T-cell (primary cell): ENCODE data around the gene FAM174C. TPM values are rescaled to one million over a fixed set of nuclear protein-coding genes. Genes with fewer than 3 reads are reported as not detected.

Experiments
- ATAC-seq, 4 experiments: fragments of 200-7000 bp in 3 of 4; fragments of 150-1000 bp in 1 of 4; cut with Tn5 transposase; replicated peaks in 1 of 4; 1 replicate in 3 of 4; 2 replicates in 1 of 4; pipeline ENCODE4 v1.10.0; 2021; ENCODE audit warnings: moderate library complexity in 3 of 4, mild to moderate bottlenecking in 2 of 4, moderate number of reproducible peaks in 1 of 4
- CTCF ChIA-PET, 2 donors: fragments of 300-600 bp; sonication (Branson Sonifier 250); formaldehyde crosslinking; loops; one replicate each; lab custom pipeline; 2022; ENCODE audit warnings: antibody characterized with exemption in 2 of 2; lab: Charles Lee
- POLR2A ChIA-PET, 2 donors: fragments of 300-600 bp; sonication (Branson Sonifier 250); formaldehyde crosslinking; loops; one replicate each; lab custom pipeline; 2022; ENCODE audit warnings: antibody characterized with exemption in 2 of 2; lab: Charles Lee
- DNase-seq, 35 experiments: peaks; one replicate each; pipeline versions ENCODE4 v3.0.0 to v3.0.0-alpha.2; 2013 to 2023
- H3K27ac ChIP-seq: one replicate; pipeline ENCODE4 v1.5.1; 2013; ENCODE audit warnings: low read length
- H3K27me3 ChIP-seq, 2 experiments: replicated peaks in 1 of 2; 1 replicate in 1 of 2; 2 replicates in 1 of 2; pipeline versions ENCODE4 v1.6.1 to v1.7.0; 2013; ENCODE audit warnings: low read length in 1 of 2, mixed read lengths in 1 of 2; ENCODE audit not compliant: control insufficient read depth in 2 of 2, insufficient read depth in 2 of 2; ENCODE audit errors: extremely low read depth in 1 of 2
- H3K36me3 ChIP-seq, 2 donors: 1 replicate in 1 of 2; 2 replicates in 1 of 2; pipeline versions ENCODE4 v1.6.1 to v1.7.0; 2013; ENCODE audit warnings: low read length in 1 of 2; ENCODE audit not compliant: control insufficient read depth in 2 of 2, insufficient read depth in 1 of 2; ENCODE audit errors: extremely low read depth in 1 of 2
- H3K4me1 ChIP-seq, 2 experiments: 1 replicate in 1 of 2; 2 replicates in 1 of 2; pipeline versions ENCODE4 v1.6.1 to v1.7.0; 2013; ENCODE audit warnings: low read length in 2 of 2, mixed read lengths in 1 of 2; ENCODE audit not compliant: insufficient read depth in 2 of 2, control insufficient read depth in 1 of 2; ENCODE audit errors: extremely low read depth in 1 of 2
- H3K4me3 ChIP-seq, 2 donors: 1 replicate in 1 of 2; 2 replicates in 1 of 2; pipeline versions ENCODE4 v1.5.1 to v1.7.0; 2013; ENCODE audit warnings: mild to moderate bottlenecking in 2 of 2, low read length in 1 of 2, moderate library complexity in 1 of 2; ENCODE audit not compliant: control insufficient read depth in 1 of 2; ENCODE audit errors: extremely low read depth in 1 of 2
- H3K9me3 ChIP-seq: 2 replicates; pipeline ENCODE4 v1.7.0; 2013
- H3K27ac Mint-ChIP-seq, 2 donors: one replicate each; pipeline ENCODE4 v1.8.0; 2020 to 2021; ENCODE audit warnings: mild to moderate bottlenecking in 2 of 2, mixed read lengths in 2 of 2
- H3K27me3 Mint-ChIP-seq, 2 donors: one replicate each; pipeline ENCODE4 v1.8.0; 2021 to 2022; ENCODE audit warnings: mixed read lengths in 2 of 2
- H3K36me3 Mint-ChIP-seq: one replicate; pipeline ENCODE4 v1.8.0; 2021; ENCODE audit warnings: mixed read lengths
- H3K4me1 Mint-ChIP-seq, 3 donors: one replicate each; pipeline ENCODE4 v1.8.0; 2020 to 2022; ENCODE audit warnings: mixed read lengths in 3 of 3, mild to moderate bottlenecking in 1 of 3
- H3K4me3 Mint-ChIP-seq, 3 donors: one replicate each; pipeline ENCODE4 v1.8.0; 2020 to 2022; ENCODE audit warnings: mild to moderate bottlenecking in 3 of 3, mixed read lengths in 3 of 3, moderate library complexity in 3 of 3
- H3K9me3 Mint-ChIP-seq, 3 donors: one replicate each; pipeline ENCODE4 v1.8.0; 2020 to 2022; ENCODE audit warnings: mixed read lengths in 3 of 3
- WGBS: methylation state at CpG from one replicate; pipeline ENCODE4 v1.1.5; 2013; ENCODE audit warnings: missing lambda C conversion rate; ENCODE audit not compliant: insufficient coverage; 5-methylcytosine and 5-hydroxymethylcytosine counted together
- total RNA-seq, 35 experiments: library from RNA in 6 of 35; stranded (reverse) in 6 of 35; fragments of 120-200 nt in 1 of 35; gene quantifications; one replicate each; pipeline versions ENCODE4 v1.2.1 to v1.2.4 and lab custom pipeline; 2013 to 2026

The FAM174C gene
- total RNA-seq, 5 donors from 2014 or later (not counting 1 experiment from before 2014, with no cell fraction given): 42.1 to 69.8 (median 60.4) TPM

- Mint-ChIP-seq H3K36me3 (peaks cover 12% of the 10 kb centered on the region), H3K27ac (peak overlapping the region in 1 of 2 donors; percentile 44), H3K27me3 (peaks cover 9 to 10% of the 10 kb centered on the region in 2 donors), H3K4me1 (peaks cover 17 to 27% (median 21%) of the 10 kb centered on the region in 3 donors), H3K9me3 (no peaks in the 10 kb centered on the region), H3K4me3 (no peak overlapping the region)
- Histone ChIP-seq H3K27me3 (peaks cover 0 to 20% of the 10 kb centered on the region in 2 experiments), H3K36me3 (peaks cover 14 to 18% of the 10 kb centered on the region in 2 donors), H3K9me3 (no peaks in the 10 kb centered on the region), H3K4me1 (peaks cover 9 to 33% of the 10 kb centered on the region in 2 experiments), H3K27ac (no peak overlapping the region), H3K4me3 (no peak overlapping the region)
- WGBS: 33% methylated on average over 7 of the region's 10 CpGs
- ChIA-PET POLR2A (no interaction called here), CTCF (interaction anchor here in 1 of 2 donors (0.5 kb wide), 1 partner anchor 95 kb away, joined by 5 read pairs; no protein-coding TSS in a partner anchor)
- DNase-seq (peak in 34 of 35 experiments; percentile 40 to 87 (median 68)), ATAC-seq (no peak)
Observed at GRCh38 chr19:1279782-1280341, 4.5 kb downstream of the FAM174C start.

DNA sequence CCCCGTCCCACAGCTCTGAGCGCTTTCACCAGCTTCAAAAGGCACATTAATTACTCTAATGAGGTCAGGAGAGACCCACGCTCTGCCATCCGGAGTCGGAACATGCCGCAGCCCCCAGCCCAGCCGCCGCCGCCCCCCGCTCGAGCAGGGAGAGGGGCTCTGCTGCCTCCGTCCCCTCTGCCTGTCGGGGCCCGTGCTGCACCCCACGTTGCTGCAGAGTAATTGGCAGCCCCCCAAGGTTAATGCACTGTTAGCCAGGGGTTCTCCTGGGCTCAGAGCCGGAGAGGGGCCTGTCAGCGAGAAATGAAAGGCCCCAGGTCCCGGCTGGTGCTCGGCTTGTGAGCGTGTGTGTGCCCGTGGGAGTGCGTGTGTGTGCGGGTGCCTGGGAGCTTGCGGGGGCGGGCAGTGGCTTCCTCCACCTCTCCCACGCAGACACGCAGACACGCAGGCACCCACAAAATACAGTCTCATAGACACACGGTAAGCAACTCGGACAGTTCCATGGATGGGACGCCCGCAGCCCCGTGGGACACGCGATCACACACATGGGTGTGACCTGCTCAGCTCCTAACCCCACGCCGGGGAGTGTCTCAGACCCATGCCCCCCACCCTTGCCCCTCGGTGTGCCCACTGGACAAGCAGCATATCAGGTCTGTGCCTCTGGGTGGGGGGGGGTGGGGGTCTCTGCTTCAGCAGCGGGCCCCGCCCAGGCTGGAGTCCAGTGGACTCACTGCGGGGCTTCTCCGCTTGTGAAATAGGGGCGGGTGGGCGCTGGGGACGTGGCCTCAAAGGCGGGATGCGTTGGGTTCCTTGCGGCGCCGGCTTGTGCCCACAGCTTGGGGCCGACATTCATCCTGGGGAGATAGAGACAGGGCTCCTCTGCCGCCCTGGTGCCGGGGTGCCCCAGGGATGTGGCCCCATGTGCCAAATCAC is 5.6 kb downstream of the FAM174C start:
- Mint-ChIP-seq H3K27ac (no peak overlapping the region), H3K9me3 (no peaks in the 10 kb centered on the region), H3K36me3 (peaks cover 12% of the 10 kb centered on the region), H3K4me1 (peaks cover 20 to 29% (median 23%) of the 10 kb centered on the region in 3 donors), H3K27me3 (peaks cover 10 to 15% of the 10 kb centered on the region in 2 donors), H3K4me3 (no peak overlapping the region)
- Histone ChIP-seq H3K4me3 (no peak overlapping the region), H3K9me3 (no peaks in the 10 kb centered on the region), H3K36me3 (peaks cover 14 to 16% of the 10 kb centered on the region in 2 donors), H3K4me1 (peaks cover 8 to 28% of the 10 kb centered on the region in 2 experiments), H3K27ac (no peak overlapping the region), H3K27me3 (peaks cover 0 to 26% of the 10 kb centered on the region in 2 experiments)
- POLR2A ChIA-PET: no interaction called here
- WGBS: 93% methylated on average over 22 of the region's 53 CpGs
- no peak for DNase-seq
- CTCF ChIA-PET: no interaction called here
- ATAC-seq: no peak

DNA sequence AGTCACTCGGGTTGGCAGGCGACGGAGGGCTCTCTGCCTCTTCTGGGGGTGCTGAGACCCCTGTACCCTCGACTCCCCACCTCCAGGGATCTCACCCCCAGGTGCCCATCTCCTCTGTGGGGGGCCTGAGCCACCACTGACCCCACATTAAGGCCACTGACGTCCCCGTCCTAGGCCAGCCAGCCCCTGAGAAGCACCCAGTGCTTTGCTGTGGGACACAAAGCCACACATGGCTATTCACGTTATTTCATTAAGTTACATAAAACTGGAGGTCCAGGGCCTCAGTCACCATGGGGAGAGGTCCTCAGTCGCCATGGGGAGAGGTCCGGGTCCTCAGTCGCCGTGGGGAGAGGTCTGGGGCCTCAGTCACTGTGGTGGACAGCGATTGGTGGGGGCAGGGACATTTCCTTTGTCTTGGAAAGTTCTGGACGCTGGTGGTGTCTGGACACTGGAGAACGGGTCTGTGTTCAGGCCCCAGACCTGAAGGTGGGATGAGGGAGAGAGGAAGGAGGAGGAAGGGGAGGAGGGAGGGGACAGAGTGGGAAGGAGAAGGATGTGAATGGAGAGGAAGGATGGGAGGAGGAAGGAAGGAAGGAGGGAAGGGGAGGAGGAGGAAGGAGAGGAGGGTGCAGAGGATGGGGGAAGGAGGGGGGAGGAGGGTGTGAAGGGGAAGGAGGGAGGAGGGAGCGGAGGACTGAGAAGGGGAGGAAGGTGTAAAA is 6.4 kb downstream of the FAM174C start:
- Histone ChIP-seq H3K9me3 (no peaks in the 10 kb centered on the region), H3K27me3 (peaks cover 0 to 31% of the 10 kb centered on the region in 2 experiments), H3K4me1 (peaks cover 1 to 25% of the 10 kb centered on the region in 2 experiments), H3K4me3 (no peak overlapping the region), H3K27ac (no peak overlapping the region), H3K36me3 (peaks cover 14 to 16% of the 10 kb centered on the region in 2 donors)
- no peak for DNase-seq
- peaks cover 11% of the 10 kb centered on the region for H3K36me3 Mint-ChIP-seq
- no peak overlapping the region for H3K27ac Mint-ChIP-seq
- WGBS: 93% methylated on average over 13 of the region's 15 CpGs
- H3K9me3 Mint-ChIP-seq: no peaks in the 10 kb centered on the region
- ATAC-seq: no peak
- H3K4me1 Mint-ChIP-seq: peaks cover 19 to 28% (median 24%) of the 10 kb centered on the region in 3 donors
- POLR2A ChIA-PET: no interaction called here
- no peak overlapping the region for H3K4me3 Mint-ChIP-seq
- CTCF ChIA-PET: no interaction called here
- H3K27me3 Mint-ChIP-seq: peaks cover 14 to 19% of the 10 kb centered on the region in 2 donors

- peaks cover 9% of the 10 kb centered on the region for H3K36me3 Mint-ChIP-seq
- Histone ChIP-seq H3K4me3 (no peak overlapping the region), H3K4me1 (peaks cover 0 to 20% of the 10 kb centered on the region in 2 experiments), H3K36me3 (peaks cover 14 to 16% of the 10 kb centered on the region in 2 donors), H3K27me3 (peaks cover 0 to 41% of the 10 kb centered on the region in 2 experiments), H3K27ac (no peak overlapping the region), H3K9me3 (no peaks in the 10 kb centered on the region)
- peaks cover 14 to 20% of the 10 kb centered on the region in 2 donors for H3K27me3 Mint-ChIP-seq
- no peak for ATAC-seq
- no peak overlapping the region for H3K27ac Mint-ChIP-seq
- H3K9me3 Mint-ChIP-seq: no peaks in the 10 kb centered on the region
- WGBS: 86% methylated on average over 18 of the region's 18 CpGs
- no peak for DNase-seq
- H3K4me1 Mint-ChIP-seq: peaks cover 16 to 22% (median 21%) of the 10 kb centered on the region in 3 donors
- POLR2A ChIA-PET: no interaction called here
- H3K4me3 Mint-ChIP-seq: no peak overlapping the region
- CTCF ChIA-PET: no interaction called here
Observed at GRCh38 chr19:1282588-1283206, 7.4 kb downstream of the FAM174C start.

GRCh38 chr19:1283207-1283916 is 8.0 kb downstream of the FAM174C start:
- H3K4me1 ChIP-seq: peaks cover 0 to 21% of the 10 kb centered on the region in 2 experiments
- H3K4me1 Mint-ChIP-seq: peaks cover 12 to 21% (median 17%) of the 10 kb centered on the region in 3 donors
- H3K27ac Mint-ChIP-seq: no peak overlapping the region
- no peaks in the 10 kb centered on the region for H3K9me3 ChIP-seq
- no peak for DNase-seq
- no peak overlapping the region for H3K4me3 Mint-ChIP-seq
- CTCF ChIA-PET: interaction anchor here in 1 of 2 donors (0.6 kb wide), 1 partner anchor 67 kb away, joined by 4 read pairs; no protein-coding TSS in a partner anchor
- POLR2A ChIA-PET: interaction anchor here in 1 of 2 donors (0.6 kb wide), 1 partner anchor 180 kb away, joined by 3 read pairs; the partner anchor contains the start of gene GPX4
- no peak overlapping the region for H3K27ac ChIP-seq
- H3K36me3 ChIP-seq: peaks cover 12 to 16% of the 10 kb centered on the region in 2 donors
- H3K4me3 ChIP-seq: no peak overlapping the region
- H3K27me3 Mint-ChIP-seq: peaks cover 14 to 25% of the 10 kb centered on the region in 2 donors
- H3K27me3 ChIP-seq: peaks cover 0 to 47% of the 10 kb centered on the region in 2 experiments
- peaks cover 9% of the 10 kb centered on the region for H3K36me3 Mint-ChIP-seq
- WGBS: 85% methylated on average over 25 of the region's 29 CpGs
- no peaks in the 10 kb centered on the region for H3K9me3 Mint-ChIP-seq
- no peak for ATAC-seq
